AG09309 (cell line): Measurements from ENCODE around the gene ZNF554.

Experiments
- DNase-seq: peaks from one replicate; pipeline ENCODE4 v3.0.0-alpha.2; 2010; ENCODE audit warnings: low read depth
- H3K4me3 ChIP-seq: 2 replicates; pipeline ENCODE4 v1.5.1; 2011; ENCODE audit warnings: mild to moderate bottlenecking, low read depth, low read length, moderate library complexity; ENCODE audit not compliant: control insufficient read depth
- TF ChIP-seq, protein P1 (sequence below): IDR thresholded peaks from 2 replicates; pipeline ENCODE4 v1.5.1; 2011; ENCODE audit warnings: mild to moderate bottlenecking, low read depth, low read length, inconsistent platforms; ENCODE audit not compliant: insufficient read depth, control insufficient read depth; ENCODE audit errors: missing control alignments

The ZNF554 gene

DNA sequence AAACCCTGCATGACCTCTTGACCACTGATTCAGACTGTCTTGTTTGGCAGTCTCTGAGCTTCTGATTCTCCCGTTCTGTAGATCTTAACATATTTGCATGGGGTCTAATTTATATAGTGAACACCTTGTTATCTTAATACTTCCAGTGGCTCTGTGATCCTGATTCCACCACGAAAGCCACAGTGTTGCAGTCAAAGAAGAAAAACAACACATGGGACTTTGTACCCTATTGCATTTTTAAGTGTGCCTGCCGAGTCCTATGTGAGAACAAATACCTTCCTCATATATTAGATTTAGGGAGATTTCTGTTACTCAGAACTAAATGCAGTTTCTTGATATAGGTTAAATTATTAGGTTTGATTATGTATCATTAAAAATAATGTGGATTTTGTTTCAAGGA, 35.2 kb downstream of the ZNF554 start:
- no peak overlapping the region for H3K4me3 ChIP-seq
- TF ChIP-seq, protein P1, sequence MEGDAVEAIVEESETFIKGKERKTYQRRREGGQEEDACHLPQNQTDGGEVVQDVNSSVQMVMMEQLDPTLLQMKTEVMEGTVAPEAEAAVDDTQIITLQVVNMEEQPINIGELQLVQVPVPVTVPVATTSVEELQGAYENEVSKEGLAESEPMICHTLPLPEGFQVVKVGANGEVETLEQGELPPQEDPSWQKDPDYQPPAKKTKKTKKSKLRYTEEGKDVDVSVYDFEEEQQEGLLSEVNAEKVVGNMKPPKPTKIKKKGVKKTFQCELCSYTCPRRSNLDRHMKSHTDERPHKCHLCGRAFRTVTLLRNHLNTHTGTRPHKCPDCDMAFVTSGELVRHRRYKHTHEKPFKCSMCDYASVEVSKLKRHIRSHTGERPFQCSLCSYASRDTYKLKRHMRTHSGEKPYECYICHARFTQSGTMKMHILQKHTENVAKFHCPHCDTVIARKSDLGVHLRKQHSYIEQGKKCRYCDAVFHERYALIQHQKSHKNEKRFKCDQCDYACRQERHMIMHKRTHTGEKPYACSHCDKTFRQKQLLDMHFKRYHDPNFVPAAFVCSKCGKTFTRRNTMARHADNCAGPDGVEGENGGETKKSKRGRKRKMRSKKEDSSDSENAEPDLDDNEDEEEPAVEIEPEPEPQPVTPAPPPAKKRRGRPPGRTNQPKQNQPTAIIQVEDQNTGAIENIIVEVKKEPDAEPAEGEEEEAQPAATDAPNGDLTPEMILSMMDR, result no peak
- DNase-seq, result no peak

DNA sequence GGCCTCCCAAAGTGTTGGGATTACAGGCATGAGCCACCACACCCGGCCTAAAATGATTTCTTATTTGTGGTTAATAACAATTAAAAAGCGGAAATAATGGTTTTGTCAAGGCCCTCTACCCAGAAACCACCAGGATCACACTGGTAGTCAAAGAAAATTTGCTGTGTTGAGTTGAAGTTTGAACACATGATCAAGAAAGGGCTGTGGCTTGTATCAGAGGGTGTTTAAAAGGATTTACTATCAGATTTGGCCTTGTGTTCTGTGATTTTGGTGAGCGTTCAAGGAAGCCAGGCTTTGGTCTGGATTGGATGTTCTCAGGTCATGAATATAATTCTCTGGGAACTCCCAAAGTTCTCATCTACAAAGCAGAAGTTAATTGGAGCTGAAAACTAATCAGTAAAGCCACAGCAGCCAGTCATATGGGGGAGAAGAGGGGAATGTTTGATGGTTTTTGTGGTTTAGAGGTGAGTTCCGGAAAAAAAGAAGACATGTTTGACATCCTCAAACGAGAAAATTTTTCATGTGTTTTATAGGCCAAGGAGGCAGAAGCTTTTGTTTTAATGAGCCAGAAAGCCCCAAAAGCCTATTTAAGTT, 36.9 kb downstream of the ZNF554 start:
- TF ChIP-seq, protein P1, result no peak
- H3K4me3 ChIP-seq, result no peak overlapping the region
- no peak for DNase-seq

DNA sequence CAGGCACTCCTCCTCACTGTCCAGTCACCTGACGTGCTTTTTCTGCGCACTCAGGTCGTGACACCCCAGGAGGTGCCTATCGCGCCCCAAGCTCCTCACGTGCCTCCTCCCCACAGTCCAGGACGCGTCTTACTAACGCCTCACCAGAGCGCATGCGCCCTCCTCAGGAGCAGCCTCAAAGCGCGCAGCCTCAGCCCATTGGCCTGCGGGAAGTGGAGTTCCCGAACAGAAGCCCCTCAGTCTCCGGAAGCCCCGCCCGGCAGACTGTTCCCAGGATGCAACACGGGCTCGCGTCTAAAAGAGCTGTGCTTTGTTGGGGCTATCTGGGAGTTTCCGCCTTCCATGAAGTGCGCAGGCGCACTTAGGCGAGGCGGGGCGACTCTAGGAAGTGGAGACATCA, 39.2 kb downstream of the ZNF554 start:
- no peak overlapping the region for H3K4me3 ChIP-seq
- no peak for DNase-seq
- TF ChIP-seq, protein P1, result no peak

DNA sequence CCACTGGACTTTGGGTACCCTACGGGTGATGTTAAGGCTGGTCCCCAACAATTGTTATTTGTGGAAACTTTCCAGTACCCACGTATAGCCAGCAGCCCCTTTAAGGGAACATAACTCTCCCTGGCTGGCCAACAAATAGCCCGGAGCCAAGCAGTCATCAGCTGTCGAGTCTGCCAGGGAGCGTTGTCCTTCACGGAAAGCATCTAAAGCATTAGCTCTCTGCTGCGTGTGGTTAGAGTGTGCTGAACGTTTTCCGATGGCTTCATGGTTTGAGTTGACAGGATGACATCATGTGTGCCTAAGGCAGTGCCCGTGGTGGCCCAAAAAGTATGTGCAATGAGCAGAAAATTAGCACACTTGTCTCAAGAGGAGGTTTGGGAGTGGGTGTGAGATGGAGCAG, 44.1 kb downstream of the ZNF554 start:
- no peak overlapping the region for H3K4me3 ChIP-seq
- TF ChIP-seq, protein P1, result no peak
- no peak for DNase-seq

DNA sequence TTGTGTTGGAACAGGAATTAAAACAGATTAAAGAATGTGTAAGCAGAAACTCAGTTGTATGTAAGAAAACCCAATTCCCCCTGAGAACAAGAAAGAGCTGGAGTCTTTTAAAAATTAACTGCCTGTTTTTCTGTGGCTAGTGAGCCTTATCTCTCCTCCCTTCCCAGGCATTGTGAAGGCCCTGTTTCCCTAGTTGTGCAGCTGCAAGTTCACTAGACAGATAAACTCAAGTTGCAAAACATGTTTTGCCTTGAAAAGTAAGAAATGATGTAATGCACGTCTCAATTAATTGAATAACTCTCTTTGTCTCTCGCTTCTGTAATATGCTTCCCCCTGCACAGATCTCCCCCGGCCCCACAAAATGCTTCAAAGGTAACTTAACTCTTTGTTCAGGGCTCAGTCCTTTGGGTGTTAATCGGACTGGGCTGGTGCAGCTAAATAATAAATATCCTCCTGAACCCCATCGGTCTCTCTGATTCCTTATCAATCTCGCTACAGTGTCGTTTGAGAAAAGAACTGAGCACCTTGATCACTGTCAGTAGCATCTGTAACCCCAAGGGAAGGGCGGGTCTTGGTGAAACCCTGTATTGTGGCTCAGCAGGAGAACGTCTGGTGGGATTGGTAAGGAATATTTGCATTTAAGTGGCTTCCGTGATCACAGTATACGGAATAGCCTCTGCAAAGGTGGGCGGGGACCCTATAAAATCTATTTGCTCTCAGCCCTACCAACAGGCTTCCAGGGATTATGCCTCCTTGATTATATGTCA, 45.8 kb downstream of the ZNF554 start:
- no peak overlapping the region for H3K4me3 ChIP-seq
- TF ChIP-seq, protein P1, result no peak
- DNase-seq, result no peak

DNA sequence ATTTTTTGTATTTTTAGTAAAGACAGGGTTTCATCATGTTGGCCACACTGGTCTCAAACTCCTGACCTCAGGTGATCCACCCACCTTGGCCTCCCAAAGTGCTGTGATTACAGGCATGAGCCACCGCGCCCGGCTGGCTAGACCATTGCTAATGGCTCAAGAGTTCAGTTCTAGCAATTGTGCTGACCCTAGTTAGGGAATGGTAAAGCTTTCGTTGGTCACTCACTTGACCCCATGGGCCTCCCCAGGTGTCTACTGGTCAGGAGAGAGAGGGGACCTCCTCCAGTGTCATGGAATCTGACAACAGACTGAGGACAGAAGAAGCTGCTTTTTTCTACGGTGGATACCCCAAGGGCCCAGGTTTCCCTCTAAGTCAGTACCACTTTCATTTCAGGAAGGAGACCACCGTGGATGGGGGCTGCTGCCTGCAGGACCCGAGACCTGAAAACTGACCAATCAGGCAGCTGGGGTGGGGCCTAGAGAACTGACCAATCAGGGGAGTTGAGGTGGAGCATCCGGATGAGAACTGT, 46.9 kb downstream of the ZNF554 start:
- no peak overlapping the region for H3K4me3 ChIP-seq
- TF ChIP-seq, protein P1, result no peak
- no peak for DNase-seq
